ENCODE measurements around the gene SCNN1A.

Gene SCNN1A

GRCh38 chr12:6382982-6383381 is 7.6 kb upstream of the SCNN1A start:
- Histone ChIP-seq H3K27ac (replicated peaks) (no peak overlapping the region; the same call in 1 of the 2 replicates), H3K4me3 (replicated peaks; ENCODE audit: insufficient read depth, low read length) (no peak overlapping the region), H3K27me3 (ENCODE audit: insufficient read depth, poor library complexity, severe bottlenecking) (no peaks in the 10 kb centered on the region)
- DNase-seq (ENCODE audit: low read depth in 1 of 2, low spot score in 1 of 2) = no peak
- TF ChIP-seq REST (IDR thresholded peaks at IDR 0.05; ENCODE audit: insufficient replicate concordance, low read depth) = no peak
- no peak for TF ChIP-seq POLR2AphosphoS5 (IDR thresholded peaks at IDR 0.05; ENCODE audit: low read depth)
- TF ChIP-seq, protein P1, sequence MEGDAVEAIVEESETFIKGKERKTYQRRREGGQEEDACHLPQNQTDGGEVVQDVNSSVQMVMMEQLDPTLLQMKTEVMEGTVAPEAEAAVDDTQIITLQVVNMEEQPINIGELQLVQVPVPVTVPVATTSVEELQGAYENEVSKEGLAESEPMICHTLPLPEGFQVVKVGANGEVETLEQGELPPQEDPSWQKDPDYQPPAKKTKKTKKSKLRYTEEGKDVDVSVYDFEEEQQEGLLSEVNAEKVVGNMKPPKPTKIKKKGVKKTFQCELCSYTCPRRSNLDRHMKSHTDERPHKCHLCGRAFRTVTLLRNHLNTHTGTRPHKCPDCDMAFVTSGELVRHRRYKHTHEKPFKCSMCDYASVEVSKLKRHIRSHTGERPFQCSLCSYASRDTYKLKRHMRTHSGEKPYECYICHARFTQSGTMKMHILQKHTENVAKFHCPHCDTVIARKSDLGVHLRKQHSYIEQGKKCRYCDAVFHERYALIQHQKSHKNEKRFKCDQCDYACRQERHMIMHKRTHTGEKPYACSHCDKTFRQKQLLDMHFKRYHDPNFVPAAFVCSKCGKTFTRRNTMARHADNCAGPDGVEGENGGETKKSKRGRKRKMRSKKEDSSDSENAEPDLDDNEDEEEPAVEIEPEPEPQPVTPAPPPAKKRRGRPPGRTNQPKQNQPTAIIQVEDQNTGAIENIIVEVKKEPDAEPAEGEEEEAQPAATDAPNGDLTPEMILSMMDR (IDR thresholded peaks at IDR 0.05; ENCODE audit: insufficient read depth, low read length) = no peak
- no peak for TF ChIP-seq GABPA (IDR thresholded peaks at IDR 0.05; ENCODE audit: low read depth)
- no peak for TF ChIP-seq SPI1 (IDR thresholded peaks at IDR 0.05; ENCODE audit: borderline replicate concordance, low read depth)

DNA sequence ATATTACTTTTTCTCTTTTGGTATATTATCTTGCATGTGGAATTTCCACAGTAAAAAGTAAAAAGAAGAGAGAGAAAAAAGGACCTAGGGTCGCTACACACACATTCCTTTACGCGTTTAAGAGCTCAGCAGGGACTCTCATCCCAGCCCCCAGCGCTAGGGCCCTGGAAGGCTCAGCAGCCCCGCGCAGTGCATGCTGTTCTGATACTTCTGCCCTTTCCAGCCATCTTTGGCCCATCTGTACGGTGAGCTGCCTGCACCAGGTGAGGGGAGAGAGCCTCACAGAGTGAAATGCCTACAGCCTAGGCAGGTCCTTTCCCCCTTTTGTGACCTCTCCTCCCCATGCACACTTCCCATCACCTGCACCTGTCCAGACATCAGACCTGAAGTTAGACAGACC is 7.0 kb upstream of the SCNN1A start:
- no peak overlapping the region for H3K4me3 ChIP-seq (replicated peaks; ENCODE audit: insufficient read depth, low read length)
- no peaks in the 10 kb centered on the region for H3K27me3 ChIP-seq (ENCODE audit: insufficient read depth, poor library complexity, severe bottlenecking)
- H3K27ac ChIP-seq (replicated peaks) = no peak overlapping the region
- DNase-seq (ENCODE audit: low read depth in 1 of 2, low spot score in 1 of 2) = no peak
- no peak for TF ChIP-seq REST (IDR thresholded peaks at IDR 0.05; ENCODE audit: insufficient replicate concordance, low read depth)

- H3K27ac ChIP-seq (replicated peaks) = no peak overlapping the region
- no peak for TF ChIP-seq POLR2AphosphoS5 (IDR thresholded peaks at IDR 0.05; ENCODE audit: low read depth)
- TF ChIP-seq SPI1 (IDR thresholded peaks at IDR 0.05; ENCODE audit: borderline replicate concordance, low read depth) = no peak
- no peak for TF ChIP-seq GABPA (IDR thresholded peaks at IDR 0.05; ENCODE audit: low read depth)
- TF ChIP-seq, protein P1 (IDR thresholded peaks at IDR 0.05; ENCODE audit: insufficient read depth, low read length) = no peak
Measured at GRCh38 chr12:6380141-6381121, 5.1 kb upstream of the SCNN1A start.

DNA sequence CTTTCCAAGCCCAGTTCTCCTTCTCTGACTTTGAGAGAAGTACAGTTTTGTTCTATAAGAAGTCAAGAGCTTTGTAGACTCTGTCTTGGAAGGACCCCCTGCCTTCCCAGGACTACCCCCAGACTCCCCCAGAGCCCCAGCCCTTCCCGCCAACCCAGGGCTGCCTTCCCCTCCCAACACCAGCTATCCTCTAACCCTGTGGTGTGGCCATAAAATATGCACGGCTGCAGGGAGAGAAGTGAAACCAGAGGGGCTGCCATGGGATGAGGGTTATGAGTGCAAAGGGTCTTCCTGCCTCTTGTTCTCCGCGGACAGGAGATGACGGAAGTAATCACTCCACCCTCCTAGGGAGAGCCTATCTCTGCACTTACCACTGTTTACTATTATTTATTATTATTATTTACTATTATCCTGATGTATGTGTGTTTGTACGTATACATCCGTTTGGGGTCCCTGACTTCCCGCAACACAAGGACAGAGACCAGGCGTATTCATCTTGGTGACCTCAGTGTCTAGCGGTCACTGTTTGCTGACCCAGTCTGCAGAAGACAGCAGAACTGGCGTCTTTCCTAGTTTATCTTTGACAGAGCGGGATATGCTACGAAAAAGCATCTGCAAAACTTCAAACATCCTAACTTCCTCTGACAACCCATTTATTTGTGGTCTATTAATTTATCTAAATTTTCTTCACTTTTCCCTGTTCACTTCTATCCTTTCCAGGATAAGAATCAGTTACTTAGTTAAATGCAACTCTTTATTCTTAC is 3.5 kb upstream of the SCNN1A start:
- no peak for DNase-seq (ENCODE audit: low read depth in 1 of 2, low spot score in 1 of 2)
- TF ChIP-seq POLR2AphosphoS5 (IDR thresholded peaks at IDR 0.05; ENCODE audit: low read depth) (no peak), SPI1 (IDR thresholded peaks at IDR 0.05; ENCODE audit: borderline replicate concordance, low read depth) (no peak), REST (IDR thresholded peaks at IDR 0.05; ENCODE audit: insufficient replicate concordance, low read depth) (no peak), GABPA (IDR thresholded peaks at IDR 0.05; ENCODE audit: low read depth) (no peak)
- TF ChIP-seq, protein P1 (IDR thresholded peaks at IDR 0.05; ENCODE audit: insufficient read depth, low read length) = no peak
- Histone ChIP-seq H3K4me3 (replicated peaks; ENCODE audit: insufficient read depth, low read length) (no peak overlapping the region), H3K27ac (replicated peaks) (no peak overlapping the region), H3K27me3 (ENCODE audit: insufficient read depth, poor library complexity, severe bottlenecking) (no peaks in the 10 kb centered on the region)

More at GRCh38 chr12:6380141-6381121, 5.1 kb upstream of the SCNN1A start:
- H3K4me3 ChIP-seq (replicated peaks; ENCODE audit: insufficient read depth, low read length) = no peak overlapping the region
- no peak for DNase-seq (ENCODE audit: low read depth in 1 of 2, low spot score in 1 of 2)
- no peaks in the 10 kb centered on the region for H3K27me3 ChIP-seq (ENCODE audit: insufficient read depth, poor library complexity, severe bottlenecking)

All from HL-60 (cell line).